H1 (cell line): ENCODE results near the gene PIK3R3. TPM values are rescaled to one million over a fixed set of nuclear protein-coding genes. Genes with fewer than 3 reads are reported as not detected.

ENCODE experiments used
- CTBP2 ChIP-seq: IDR thresholded peaks from 2 replicates; pipeline ENCODE4 v1.7.0; 2011; ENCODE audit warnings: borderline replicate concordance, mild to moderate bottlenecking, moderate library complexity, mixed read lengths, low read length; ENCODE audit not compliant: insufficient read depth, insufficient read length
- polyA plus RNA-seq, 7 experiments: library from polyadenylated mRNA; depleted of rRNA in 3 of 7; stranded (reverse) in 5 of 7; unstranded in 2 of 7; fragments of >200 nt in 5 of 7; fragments of 200-250 nt in 2 of 7; gene quantifications; 1 replicate in 5 of 7; 2 replicates in 1 of 7; 4 replicates in 1 of 7; pipeline versions ENCODE4 v1.2.1 to v1.2.3, GENCODE V29; 2011 to 2013; ENCODE audit warnings: missing spikeins in 2 of 7, mixed read lengths in 2 of 7
- total RNA-seq: library from RNA; stranded (reverse); fragmentation: NEBNext Ultra II Directional; extraction: Animal tissue kit (Norgen Biotek cat#: 25700); gene quantifications from 2 replicates; pipeline ENCODE4 v1.2.1, GENCODE V29; 2021

The PIK3R3 gene
- total and polyA plus RNA-seq, 2 of the 8 experiments (the other 6 are each of a cell fraction or from before 2014, with no cell fraction given) = 5.3 to 13.6 TPM

GRCh38 chr1:46179138-46180081, 47.0 kb upstream of the PIK3R3 start (continued):
- no peak for TF ChIP-seq CTBP2
